AG04450 (cell line): ENCODE results near the gene LRP3. TPM values are rescaled to one million over a fixed set of nuclear protein-coding genes. Genes with fewer than 3 reads are reported as not detected.
"Not testable (repeated sequence)": the region's sequence is repeated elsewhere in the genome, so short reads cannot be mapped to it uniquely, and the experiment has no call there.

Experiments
- CTCF ChIA-PET: fragments of 300-600, 350-600 bp; formaldehyde crosslinking; extraction: SDS; loops from one replicate; lab custom pipeline; 2022; ENCODE audit warnings: antibody characterized with exemption, inconsistent platforms; lab: Charles Lee
- POLR2A ChIA-PET: fragments of 350-600 bp; formaldehyde crosslinking; extraction: SDS; loops from one replicate; lab custom pipeline; 2021; ENCODE audit warnings: antibody characterized with exemption, inconsistent platforms; lab: Yijun Ruan, JAX
- DNase-seq: peaks from one replicate; pipeline ENCODE4 v3.0.0-alpha.2; 2011; ENCODE audit warnings: low read depth, low spot score
- H3K27ac ChIP-seq: one replicate; pipeline ENCODE4 v1.5.1; 2012; ENCODE audit warnings: low read depth, low read length, control low read depth
- H3K27me3 ChIP-seq: one replicate; pipeline ENCODE4 v1.6.0; 2012; ENCODE audit warnings: low read length; ENCODE audit not compliant: control insufficient read depth, insufficient read depth
- H3K4me3 ChIP-seq: 2 replicates; pipeline ENCODE4 v1.5.1; 2011; ENCODE audit warnings: mild to moderate bottlenecking, low read depth, low read length, control low read depth
- H3K9me3 ChIP-seq: 2 replicates; pipeline ENCODE4 v1.5.1; 2012; ENCODE audit warnings: low read length; ENCODE audit not compliant: control insufficient read depth, insufficient read depth
- CTCF ChIP-seq: IDR thresholded peaks from 2 replicates; pipeline ENCODE4 v1.5.1; 2011; ENCODE audit warnings: low read depth, low read length, control low read depth, inconsistent platforms
- polyA plus RNA-seq: library from polyadenylated mRNA; depleted of rRNA; stranded (reverse); fragments of >200 nt; gene quantifications from 2 replicates; pipeline ENCODE4 v1.2.3, GENCODE V29; 2011

Gene LRP3
- polyA plus RNA-seq, 1 experiment: 9.5 TPM

- TF ChIP-seq CTCF: no peak
- Histone ChIP-seq H3K9me3 (no peaks in the 10 kb centered on the region; the same call in 1 of the 2 replicates), H3K4me3 (no peak overlapping the region), H3K27me3 (no peaks in the 10 kb centered on the region), H3K27ac (no peak overlapping the region)
- POLR2A ChIA-PET: interaction anchor here (0.6 kb wide), 1 partner anchor 1198 kb away, joined by 4 read pairs; no protein-coding TSS in a partner anchor
- DNase-seq: no peak
- CTCF ChIA-PET: interaction anchor here (0.6 to 2.6 kb wide), 3 partner anchors 9 to 64 kb away, joined by 3 to 6 read pairs (median 6); no protein-coding TSS in a partner anchor
Observed at GRCh38 chr19:33208371-33208895, 14.3 kb downstream of the LRP3 start.

- no peak overlapping the region for H3K4me3 ChIP-seq
- DNase-seq: no peak
- H3K27ac ChIP-seq: no peak overlapping the region
- TF ChIP-seq CTCF: no peak
- no peaks in the 10 kb centered on the region; the same call in 1 of the 2 replicates for H3K9me3 ChIP-seq
- no peaks in the 10 kb centered on the region for H3K27me3 ChIP-seq
- ChIA-PET POLR2A (interaction anchor here (0.6 kb wide), 1 partner anchor 1197 kb away, joined by 4 read pairs; no protein-coding TSS in a partner anchor), CTCF (interaction anchor here (0.6 to 2.6 kb wide), 5 partner anchors 10 to 284 kb away, joined by 3 to 13 read pairs (median 6); no protein-coding TSS in a partner anchor)
Observed at GRCh38 chr19:33208904-33209849, 15.0 kb downstream of the LRP3 start.

- CTCF ChIA-PET: interaction anchor here (1.3 to 2.6 kb wide), 2 partner anchors 65 to 84 kb away, joined by 3 to 6 read pairs; no protein-coding TSS in a partner anchor
- POLR2A ChIA-PET: not testable (repeated sequence)
Observed at GRCh38 chr19:33209850-33210230, 15.7 kb downstream of the LRP3 start.

GRCh38 chr19:33210266-33210940 lies 16.3 kb downstream of the LRP3 start:
- no peak overlapping the region for H3K27ac ChIP-seq
- H3K27me3 ChIP-seq: no peaks in the 10 kb centered on the region
- ChIA-PET CTCF (no interaction called here), POLR2A (no interaction called here)
- H3K9me3 ChIP-seq: no peaks in the 10 kb centered on the region; the same call in 1 of the 2 replicates
- no peak overlapping the region for H3K4me3 ChIP-seq
- DNase-seq: no peak
- no peak for TF ChIP-seq CTCF

More at GRCh38 chr19:33209850-33210230, 15.7 kb downstream of the LRP3 start:
- H3K9me3 ChIP-seq, H3K27ac ChIP-seq, H3K27me3 ChIP-seq, DNase-seq, H3K4me3 ChIP-seq: not testable (repeated sequence)

GRCh38 chr19:33211794-33212435 lies 17.8 kb downstream of the LRP3 start:
- POLR2A ChIA-PET: no interaction called here
- no peak for TF ChIP-seq CTCF
- Histone ChIP-seq H3K27ac (no peak overlapping the region), H3K9me3 (no peaks in the 10 kb centered on the region; the same call in 1 of the 2 replicates), H3K27me3 (peaks cover 4% of the 10 kb centered on the region), H3K4me3 (no peak overlapping the region)
- no peak for DNase-seq
- CTCF ChIA-PET: no interaction called here
